GM12872 (cell line): ENCODE measurements around the gene NDRG3.

Source experiments
- CTCF ChIP-seq: IDR thresholded peaks from 3 replicates; pipeline ENCODE4 v1.5.1; 2011; ENCODE audit warnings: low read depth, mild to moderate bottlenecking, low read length, moderate library complexity; ENCODE audit not compliant: insufficient read depth

Gene NDRG3

GRCh38 chr20:36758276-36758675 lies 12.4 kb upstream of the NDRG3 start:
- no peak for TF ChIP-seq CTCF

- no peak for TF ChIP-seq CTCF
These were observed 10.6 kb upstream of the NDRG3 start for GRCh38 chr20:36756496-36756895.

- TF ChIP-seq CTCF = peak; percentile 84
These were observed 8.8 kb upstream of the NDRG3 start for GRCh38 chr20:36754656-36755222.

GRCh38 chr20:36752582-36752981 lies 6.7 kb upstream of the NDRG3 start:
- no peak for TF ChIP-seq CTCF

- TF ChIP-seq CTCF = no peak
These were observed 510 bp downstream of the NDRG3 start for GRCh38 chr20:36745234-36745926.

- no peak for TF ChIP-seq CTCF
These were observed 1.1 kb downstream of the NDRG3 start for GRCh38 chr20:36744764-36745191.

GRCh38 chr20:36744243-36744642 lies 1.6 kb downstream of the NDRG3 start:
- TF ChIP-seq CTCF = no peak

- no peak for TF ChIP-seq CTCF
These were observed 3.3 kb downstream of the NDRG3 start for GRCh38 chr20:36742558-36742957.
